GM12801 (cell line): ENCODE data around the gene FGD2.

ENCODE experiments used
- TF ChIP-seq, protein P1 (sequence below): IDR thresholded peaks from one replicate; pipeline ENCODE4 v1.5.1; 2011; ENCODE audit warnings: control low read depth; ENCODE audit not compliant: insufficient read length; ENCODE audit errors: extremely low read depth

FGD2 gene

DNA sequence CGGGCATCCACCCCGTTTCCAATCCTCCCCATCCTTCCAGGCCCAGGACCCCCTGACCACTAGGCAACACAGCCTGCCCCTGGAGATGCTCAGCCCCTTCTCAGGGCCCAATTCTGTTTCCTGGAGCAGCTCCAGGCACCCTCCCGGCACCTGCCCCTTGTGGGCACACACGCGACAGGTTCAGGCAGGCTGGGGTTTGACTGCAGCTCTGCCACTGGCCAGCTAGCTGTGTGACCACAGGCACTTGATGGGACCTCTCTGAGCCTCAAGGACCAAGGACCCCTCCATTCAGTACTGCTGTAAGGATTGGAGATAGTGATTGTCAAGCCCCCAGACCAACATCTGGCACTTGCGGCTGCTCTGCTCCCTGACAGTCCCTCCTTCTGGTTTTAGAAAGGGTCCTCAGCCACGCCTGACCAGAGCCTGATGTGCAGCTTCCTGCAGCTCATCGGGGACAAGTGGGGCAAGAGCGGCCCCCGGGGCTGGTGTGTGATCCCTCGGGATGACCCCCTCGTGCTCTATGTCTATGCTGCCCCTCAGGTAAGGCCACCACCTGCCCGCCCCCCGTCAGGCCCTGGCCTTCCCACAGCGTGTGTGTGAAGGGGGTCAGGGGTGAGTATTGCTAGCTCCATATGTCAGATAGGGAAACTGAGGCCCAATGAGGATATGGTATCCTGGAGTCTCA lies 21.7 kb downstream of the FGD2 start:
- TF ChIP-seq, protein P1, sequence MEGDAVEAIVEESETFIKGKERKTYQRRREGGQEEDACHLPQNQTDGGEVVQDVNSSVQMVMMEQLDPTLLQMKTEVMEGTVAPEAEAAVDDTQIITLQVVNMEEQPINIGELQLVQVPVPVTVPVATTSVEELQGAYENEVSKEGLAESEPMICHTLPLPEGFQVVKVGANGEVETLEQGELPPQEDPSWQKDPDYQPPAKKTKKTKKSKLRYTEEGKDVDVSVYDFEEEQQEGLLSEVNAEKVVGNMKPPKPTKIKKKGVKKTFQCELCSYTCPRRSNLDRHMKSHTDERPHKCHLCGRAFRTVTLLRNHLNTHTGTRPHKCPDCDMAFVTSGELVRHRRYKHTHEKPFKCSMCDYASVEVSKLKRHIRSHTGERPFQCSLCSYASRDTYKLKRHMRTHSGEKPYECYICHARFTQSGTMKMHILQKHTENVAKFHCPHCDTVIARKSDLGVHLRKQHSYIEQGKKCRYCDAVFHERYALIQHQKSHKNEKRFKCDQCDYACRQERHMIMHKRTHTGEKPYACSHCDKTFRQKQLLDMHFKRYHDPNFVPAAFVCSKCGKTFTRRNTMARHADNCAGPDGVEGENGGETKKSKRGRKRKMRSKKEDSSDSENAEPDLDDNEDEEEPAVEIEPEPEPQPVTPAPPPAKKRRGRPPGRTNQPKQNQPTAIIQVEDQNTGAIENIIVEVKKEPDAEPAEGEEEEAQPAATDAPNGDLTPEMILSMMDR: no peak

DNA sequence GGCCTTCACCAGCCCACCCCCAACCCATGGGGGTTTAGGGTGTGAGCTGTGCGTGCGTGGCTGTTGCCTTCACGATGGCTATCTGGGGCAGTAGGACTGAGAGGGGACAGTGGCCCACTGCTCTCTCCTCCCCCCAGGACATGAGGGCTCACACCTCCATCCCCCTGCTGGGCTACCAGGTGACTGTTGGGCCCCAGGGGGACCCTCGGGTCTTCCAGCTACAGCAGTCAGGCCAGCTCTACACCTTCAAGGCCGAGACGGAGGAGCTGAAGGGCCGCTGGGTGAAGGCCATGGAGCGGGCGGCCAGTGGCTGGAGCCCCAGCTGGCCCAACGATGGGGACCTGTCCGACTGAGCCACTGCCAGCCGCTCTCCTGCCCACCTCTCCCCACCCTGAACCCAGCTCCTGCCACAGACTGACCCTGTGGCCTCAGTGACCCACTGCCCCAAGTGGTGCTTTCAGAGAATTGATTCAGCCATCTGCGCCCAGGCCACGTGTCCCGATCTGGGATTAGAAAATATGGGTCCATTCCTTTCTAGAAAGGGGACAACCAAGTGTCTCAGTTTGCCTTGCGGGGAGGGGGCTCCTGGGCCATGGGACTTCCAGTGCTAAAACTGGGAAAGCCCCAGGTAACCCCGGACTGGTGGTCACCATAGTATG lies 22.5 kb downstream of the FGD2 start:
- TF ChIP-seq, protein P1: no peak

DNA sequence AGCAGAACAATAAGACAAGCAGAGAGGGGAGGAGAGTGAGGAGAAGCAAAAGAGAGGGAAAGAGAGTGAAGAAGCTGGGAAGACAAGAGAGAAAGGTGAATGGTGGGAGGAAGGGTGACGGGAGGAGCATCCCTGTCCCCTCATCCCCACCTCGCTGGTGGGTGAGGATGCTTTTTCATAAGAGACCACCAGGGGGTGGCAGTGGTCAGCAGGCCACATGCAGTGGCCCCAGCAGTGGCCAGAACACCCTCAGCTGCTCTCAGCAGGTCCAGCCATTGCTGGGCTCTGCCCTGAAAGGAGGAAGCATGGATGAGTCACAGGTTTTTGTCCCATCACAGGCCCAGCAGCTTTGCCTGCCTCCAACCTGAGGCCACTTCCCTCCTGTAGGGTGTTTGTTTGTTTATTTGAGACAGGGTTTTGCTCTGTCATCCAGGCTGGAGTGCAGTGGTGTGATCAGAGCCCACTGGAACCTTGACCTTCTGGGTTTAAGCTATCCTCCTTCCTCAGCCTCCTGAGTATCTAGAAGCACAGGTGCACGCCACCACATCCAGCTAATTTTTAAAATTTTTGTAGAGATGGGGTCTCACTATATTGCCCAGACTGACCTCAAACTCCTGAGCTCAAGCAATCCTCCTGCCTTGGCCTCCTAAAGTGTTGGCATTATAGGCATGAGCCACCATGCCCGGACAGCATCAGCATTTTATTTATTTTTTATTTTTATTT lies 24.0 kb downstream of the FGD2 start:
- TF ChIP-seq, protein P1: no peak

DNA sequence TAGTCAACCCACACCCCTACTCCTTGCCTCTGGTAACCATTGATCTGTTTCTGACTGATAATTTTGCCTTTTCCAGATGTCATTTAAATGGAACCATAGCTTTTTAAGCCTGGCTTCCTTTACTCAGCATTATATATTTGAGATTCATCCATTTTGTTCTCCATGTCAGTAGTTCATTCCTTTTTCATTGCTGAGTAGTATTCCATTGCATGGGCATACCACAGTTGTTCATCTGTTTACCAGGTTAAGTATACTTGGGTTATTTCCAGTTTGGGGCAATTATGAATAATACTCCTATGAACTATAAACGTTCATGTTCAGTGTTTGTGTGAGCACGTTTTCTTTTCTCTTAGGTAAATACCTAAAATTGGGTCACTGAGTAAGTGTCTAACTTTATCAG lies 25.1 kb downstream of the FGD2 start:
- TF ChIP-seq, protein P1: no peak

DNA sequence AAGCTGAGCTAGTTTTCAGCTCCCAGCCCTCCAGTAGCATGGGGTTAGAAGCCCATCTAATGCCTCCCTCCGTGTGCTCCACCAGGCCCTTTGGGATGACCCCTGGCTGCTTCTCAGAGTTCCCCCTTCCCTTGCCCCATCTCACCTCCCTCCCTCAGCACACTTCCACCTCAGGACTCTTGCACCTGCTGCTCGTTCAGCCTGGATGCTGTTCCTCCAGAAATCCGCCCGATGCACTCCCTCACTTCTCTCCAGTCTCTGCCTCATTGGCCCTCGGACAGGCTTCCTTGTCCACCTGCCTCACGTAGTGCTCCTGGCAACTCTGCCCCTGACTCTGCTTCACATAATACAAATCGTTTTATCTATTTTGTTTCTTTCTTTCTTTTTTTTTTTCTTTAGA lies 26.8 kb downstream of the FGD2 start:
- TF ChIP-seq, protein P1: no peak

DNA sequence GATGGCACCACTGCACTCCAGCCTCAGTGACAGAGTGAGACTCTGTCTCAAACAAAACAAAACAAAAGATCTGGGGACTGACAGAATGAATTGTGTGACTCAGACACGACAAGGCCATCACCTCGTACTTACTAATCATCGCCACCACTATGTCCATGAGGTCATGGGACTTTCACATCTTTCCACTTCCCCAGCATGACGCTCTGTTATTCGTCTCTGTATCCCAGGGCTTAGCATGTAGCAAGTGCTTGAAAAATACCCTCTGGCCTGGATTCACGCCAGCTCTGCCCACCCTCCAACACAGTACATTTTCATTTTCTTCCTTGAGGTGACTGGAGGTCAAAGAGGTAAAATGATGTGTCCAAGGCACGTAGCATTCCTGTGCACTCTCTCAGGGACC lies 27.8 kb downstream of the FGD2 start:
- TF ChIP-seq, protein P1: no peak

DNA sequence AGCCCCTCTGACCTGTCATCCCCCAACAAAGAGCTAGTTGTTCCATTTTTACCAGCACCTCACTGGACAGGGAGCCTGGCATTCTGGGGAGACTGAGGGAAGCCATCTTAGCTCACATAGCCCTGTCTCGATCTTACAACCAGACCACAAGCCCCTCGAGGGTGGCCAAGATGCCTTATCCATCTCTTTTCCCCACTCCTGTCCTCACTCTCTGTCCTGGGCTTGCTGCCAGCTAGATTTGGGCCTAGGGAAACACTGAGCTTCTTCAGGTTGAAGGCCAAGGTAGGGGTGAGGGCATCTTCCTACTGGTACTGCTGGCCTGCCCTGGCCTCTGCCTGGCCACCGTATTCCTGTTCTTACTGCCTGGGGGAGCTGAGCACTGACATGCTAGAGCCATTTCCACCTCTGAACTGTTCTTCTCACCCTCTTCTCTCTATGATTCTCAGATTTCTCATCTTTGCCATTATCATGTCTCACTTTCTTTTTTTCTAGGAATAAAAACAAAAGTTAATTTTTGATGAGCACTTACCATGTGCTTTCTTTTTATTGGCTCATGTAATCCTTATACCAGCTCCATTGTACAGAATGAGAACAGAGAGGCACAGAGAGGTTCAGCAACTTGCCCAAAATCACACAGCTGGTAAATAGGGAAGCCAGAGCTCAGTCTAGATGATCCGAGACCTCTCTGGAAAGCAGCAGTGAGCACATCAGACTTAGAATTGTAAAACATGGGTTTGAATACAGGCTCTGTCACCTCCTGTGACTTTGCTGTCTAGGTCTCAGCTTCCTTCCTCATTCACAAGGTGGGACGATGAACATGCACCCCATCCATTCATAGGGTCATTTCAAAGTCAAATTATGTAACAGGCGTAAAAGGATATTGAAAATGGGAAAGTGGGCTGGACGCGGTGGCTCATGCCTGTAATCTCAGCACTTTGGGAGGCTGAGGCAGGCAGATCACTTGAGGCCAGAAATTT lies 28.7 kb downstream of the FGD2 start:
- TF ChIP-seq, protein P1: no peak
